Upper lobe of left lung (tissue), 4 donors: ENCODE measurements around the gene TANGO2.

ENCODE experiments used
- POLR2A ChIP-seq, 4 donors: fragments of 450-650 bp; IDR thresholded peaks; one replicate each; pipeline ENCODE4 v1.5.1; 2016 to 2017; ENCODE audit warnings: antibody characterized with exemption in 4 of 4, mild to moderate bottlenecking in 2 of 4
- POLR2AphosphoS5 ChIP-seq, 2 donors: sonication (generic); formaldehyde crosslinking; IDR thresholded peaks; one replicate each; pipeline ENCODE4 v1.5.1; 2017; ENCODE audit warnings: antibody characterized with exemption in 2 of 2
- TF ChIP-seq, protein P1 (sequence below), 6 experiments: fragments of 450-650 bp in 4 of 6; fragments of 200-600 bp in 2 of 6; sonication (generic) in 2 of 6; IDR thresholded peaks; one replicate each; pipeline ENCODE4 v1.5.1; 2016 to 2019; ENCODE audit warnings: antibody characterized with exemption in 6 of 6

DNA sequence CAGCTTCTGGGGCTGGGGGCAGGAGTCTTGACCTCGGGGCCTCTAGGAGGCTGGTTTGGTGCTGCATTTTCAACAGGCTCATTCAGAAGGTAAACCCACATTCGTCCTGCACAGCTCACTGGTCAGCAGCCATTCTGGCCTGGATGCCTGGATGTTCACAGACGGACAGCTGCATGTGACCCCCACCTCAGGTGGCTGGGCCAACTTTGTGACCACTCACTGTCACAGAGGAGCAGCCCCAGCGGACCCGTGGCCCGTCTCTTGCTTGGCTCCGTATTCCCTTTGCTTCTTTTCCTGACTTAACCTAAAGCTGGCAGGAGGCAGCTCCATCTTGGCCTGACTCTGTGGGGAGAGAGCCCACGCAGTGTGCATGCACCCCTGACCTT is 67.3 kb downstream of the TANGO2 start:
- TF ChIP-seq, protein P1, sequence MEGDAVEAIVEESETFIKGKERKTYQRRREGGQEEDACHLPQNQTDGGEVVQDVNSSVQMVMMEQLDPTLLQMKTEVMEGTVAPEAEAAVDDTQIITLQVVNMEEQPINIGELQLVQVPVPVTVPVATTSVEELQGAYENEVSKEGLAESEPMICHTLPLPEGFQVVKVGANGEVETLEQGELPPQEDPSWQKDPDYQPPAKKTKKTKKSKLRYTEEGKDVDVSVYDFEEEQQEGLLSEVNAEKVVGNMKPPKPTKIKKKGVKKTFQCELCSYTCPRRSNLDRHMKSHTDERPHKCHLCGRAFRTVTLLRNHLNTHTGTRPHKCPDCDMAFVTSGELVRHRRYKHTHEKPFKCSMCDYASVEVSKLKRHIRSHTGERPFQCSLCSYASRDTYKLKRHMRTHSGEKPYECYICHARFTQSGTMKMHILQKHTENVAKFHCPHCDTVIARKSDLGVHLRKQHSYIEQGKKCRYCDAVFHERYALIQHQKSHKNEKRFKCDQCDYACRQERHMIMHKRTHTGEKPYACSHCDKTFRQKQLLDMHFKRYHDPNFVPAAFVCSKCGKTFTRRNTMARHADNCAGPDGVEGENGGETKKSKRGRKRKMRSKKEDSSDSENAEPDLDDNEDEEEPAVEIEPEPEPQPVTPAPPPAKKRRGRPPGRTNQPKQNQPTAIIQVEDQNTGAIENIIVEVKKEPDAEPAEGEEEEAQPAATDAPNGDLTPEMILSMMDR (IDR thresholded peaks at IDR 0.05) = no peak
- TF ChIP-seq POLR2AphosphoS5 (IDR thresholded peaks at IDR 0.05) = no peak
- no peak for TF ChIP-seq POLR2A (IDR thresholded peaks at IDR 0.05)
